HepG2 (cell line): ENCODE results near the gene DLX3. TPM values are rescaled to one million over a fixed set of nuclear protein-coding genes. Genes with fewer than 3 reads are reported as not detected.

ENCODE experiments used
- ARNT ChIP-seq: fragments of 450-650 bp; IDR thresholded peaks from 2 replicates; pipeline ENCODE4 v1.6.1; 2017
- ARNT2 ChIP-seq: sonication (generic); formaldehyde crosslinking; IDR thresholded peaks from 2 replicates; pipeline ENCODE4 v1.8.0; 2022; ENCODE audit warnings: mild to moderate bottlenecking, low read depth, missing genetic modification reagents, moderate library complexity
- BORCS8-MEF2B ChIP-seq: sonication (generic); formaldehyde crosslinking; IDR thresholded peaks from 2 replicates; pipeline ENCODE4 v1.8.0; 2022; ENCODE audit warnings: mild to moderate bottlenecking, missing genetic modification reagents
- HMG20A ChIP-seq: IDR thresholded peaks from 2 replicates; pipeline ENCODE4 v1.6.1; 2016; ENCODE audit warnings: borderline replicate concordance
- KDM4B ChIP-seq: sonication (generic); formaldehyde crosslinking; IDR thresholded peaks from 2 replicates; pipeline ENCODE4 v1.4.0; 2020; ENCODE audit warnings: missing genetic modification reagents
- MLLT10 ChIP-seq: sonication (generic); formaldehyde crosslinking; IDR thresholded peaks from 2 replicates; pipeline ENCODE4 v1.4.0; 2020; ENCODE audit warnings: missing genetic modification reagents
- NFE2L2 ChIP-seq: fragments of 150-350 bp; IDR thresholded peaks from 2 replicates; pipeline ENCODE4 v1.6.1; 2014; ENCODE audit warnings: low read length
- PHF8 ChIP-seq: sonication (generic); formaldehyde crosslinking; IDR thresholded peaks from 2 replicates; pipeline ENCODE4 v1.5.0; 2020; ENCODE audit warnings: missing genetic modification reagents
- RAD21 ChIP-seq: fragments of 450-650 bp; formaldehyde crosslinking; IDR thresholded peaks from 2 replicates; pipeline ENCODE4 v1.5.0; 2020; ENCODE audit warnings: mild to moderate bottlenecking
- RFXAP ChIP-seq: sonication (generic); formaldehyde crosslinking; IDR thresholded peaks from 2 replicates; pipeline ENCODE4 v1.4.0; 2020; ENCODE audit warnings: missing genetic modification reagents, borderline replicate concordance
- SMAD1 ChIP-seq: sonication (generic); formaldehyde crosslinking; IDR thresholded peaks from 2 replicates; pipeline ENCODE4 v1.4.0; 2020; ENCODE audit warnings: missing genetic modification reagents, low read depth, mild to moderate bottlenecking, borderline replicate concordance
- SOX13 ChIP-seq, 3 experiments: fragments of 450-650 bp in 1 of 3; sonication (generic) in 1 of 3; formaldehyde crosslinking in 1 of 3; IDR thresholded peaks in 2 of 3; conservative IDR thresholded peaks in 1 of 3; 2 replicates each; pipeline versions ENCODE4 v1.5.0 to v1.6.1; 2016 to 2020; ENCODE audit warnings: antibody characterized with exemption in 1 of 3, mild to moderate bottlenecking in 1 of 3, missing compliant biosample characterization in 1 of 3, missing genetic modification reagents in 1 of 3, moderate library complexity in 1 of 3
- TEAD3 ChIP-seq: optimal IDR thresholded peaks from 2 replicates; pipeline ENCODE3; 2016; ENCODE audit warnings: borderline replicate concordance
- TGIF2 ChIP-seq: IDR thresholded peaks from 2 replicates; pipeline ENCODE4 v1.6.1; 2016; ENCODE audit warnings: control low read depth, missing compliant biosample characterization
- ZFP36 ChIP-seq: fragments of 150-350 bp; IDR thresholded peaks from 2 replicates; pipeline ENCODE4 v1.6.1; 2018; ENCODE audit warnings: borderline replicate concordance, low read length, low read depth; ENCODE audit not compliant: partially characterized antibody
- ZMYM4 ChIP-seq: sonication (generic); formaldehyde crosslinking; IDR thresholded peaks from 2 replicates; pipeline ENCODE4 v1.8.1; 2023; ENCODE audit warnings: mild to moderate bottlenecking, missing genetic modification reagents
- ZNF235 ChIP-seq: sonication (generic); formaldehyde crosslinking; IDR thresholded peaks from 2 replicates; pipeline ENCODE4 v1.8.1; 2023; ENCODE audit warnings: mild to moderate bottlenecking, missing genetic modification reagents, borderline replicate concordance
- ZNF256 ChIP-seq: sonication (generic); formaldehyde crosslinking; conservative IDR thresholded peaks from 2 replicates; pipeline ENCODE4 v1.4.0; 2020; ENCODE audit warnings: missing genetic modification reagents
- ZNF282 ChIP-seq: fragments of 450-650 bp; IDR thresholded peaks from 2 replicates; pipeline ENCODE4 v1.6.1; 2018; ENCODE audit not compliant: partially characterized antibody
- ZNF350 ChIP-seq: sonication (generic); formaldehyde crosslinking; IDR thresholded peaks from 2 replicates; pipeline ENCODE4 v1.4.0; 2020; ENCODE audit warnings: mild to moderate bottlenecking, low read depth, missing genetic modification reagents, borderline replicate concordance
- ZNF574 ChIP-seq: sonication (generic); formaldehyde crosslinking; IDR thresholded peaks from 2 replicates; pipeline ENCODE4 v1.4.0; 2020; ENCODE audit warnings: missing genetic modification reagents
- ZNF605 ChIP-seq: sonication (generic); formaldehyde crosslinking; IDR thresholded peaks from 2 replicates; pipeline ENCODE4 v1.8.0; 2022; ENCODE audit warnings: mild to moderate bottlenecking, missing genetic modification reagents
- ZNF652 ChIP-seq: IDR thresholded peaks from 2 replicates; pipeline ENCODE4 v1.6.1; 2016; ENCODE audit warnings: low read depth, borderline replicate concordance
- ZNF672 ChIP-seq: sonication (generic); formaldehyde crosslinking; IDR thresholded peaks from 2 replicates; pipeline ENCODE4 v1.8.1; 2022; ENCODE audit warnings: missing genetic modification reagents
- ZNF775 ChIP-seq: sonication (generic); formaldehyde crosslinking; IDR thresholded peaks from 2 replicates; pipeline ENCODE4 v1.4.0; 2020; ENCODE audit warnings: missing genetic modification reagents, mild to moderate bottlenecking, moderate library complexity, borderline replicate concordance
- ZNF792 ChIP-seq: IDR thresholded peaks from 2 replicates; pipeline ENCODE4 v1.6.1; 2016
- polyA plus RNA-seq, 8 experiments: library from polyadenylated mRNA; depleted of rRNA in 3 of 8; stranded (reverse) in 7 of 8; unstranded in 1 of 8; fragments of >200 nt; fragmentation: Illumina TruSeq in 4 of 8; extraction: Trizol in 4 of 8; gene quantifications; 2 replicates each; pipeline versions ENCODE4 v1.2.1 to v1.2.3, GENCODE V29; 2011 to 2016; ENCODE audit warnings: low read depth in 4 of 8, missing spikeins in 1 of 8, mixed read lengths in 1 of 8; ENCODE audit not compliant: insufficient read depth in 1 of 8
- total RNA-seq, 5 experiments: library from RNA; depleted of rRNA; stranded (reverse); fragments of >200 nt; fragmentation: Illumina TruSeq; extraction: Trizol; gene quantifications; 2 replicates each; pipeline ENCODE4 v1.2.3, GENCODE V29; 2016; ENCODE audit warnings: low read depth in 1 of 5
- TF ChIP-seq, protein P1 (sequence below): sonication (generic); formaldehyde crosslinking; IDR thresholded peaks from 2 replicates; pipeline ENCODE4 v1.4.0; 2020; ENCODE audit warnings: mild to moderate bottlenecking, missing genetic modification reagents
- TF ChIP-seq, protein P2 (sequence below): sonication (generic); formaldehyde crosslinking; IDR thresholded peaks from 2 replicates; pipeline ENCODE4 v1.8.0; 2022; ENCODE audit warnings: missing genetic modification reagents, low read depth, mild to moderate bottlenecking, borderline replicate concordance

The DLX3 gene
- total and polyA plus RNA-seq, 2 of the 13 experiments (the other 11 are each of a cell fraction or from before 2014, with no cell fraction given) = 0.03 TPM; not detected in 1

DNA sequence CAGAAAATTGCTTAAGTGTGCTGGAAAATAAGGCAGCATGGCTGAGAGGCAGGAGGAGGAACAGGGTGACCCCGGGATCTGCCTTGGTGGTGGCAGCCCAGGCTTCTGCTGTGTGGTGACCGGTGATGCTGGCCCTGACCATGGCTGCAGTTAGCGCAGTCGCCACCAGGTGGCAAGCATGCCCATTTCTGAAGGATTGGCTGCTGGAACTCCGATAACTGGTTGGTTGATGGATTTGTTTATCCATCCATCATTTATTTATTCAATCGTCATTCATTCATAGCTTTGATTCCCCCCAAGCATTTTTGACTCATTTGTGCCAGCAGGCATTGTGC, 31.8 kb upstream of the DLX3 start (continued):
- TF ChIP-seq ZNF574 (CRISPR knock-in tag) (no peak), TGIF2 (CRISPR knock-in tag) (no peak), KDM4B (CRISPR knock-in tag) (0 out of 2 replicates have a peak, but pooled peaks have one; percentile 34), ZNF652 (CRISPR knock-in tag) (no peak), ZNF350 (CRISPR knock-in tag) (peak; percentile 55), SOX13 (IDR thresholded peaks at IDR 0.05) (no peak), SOX13 (CRISPR knock-in tag; conservative IDR thresholded peaks at IDR 0.05 in 1 of 2, IDR thresholded peaks at IDR 0.05 in 1 of 2) (no peak), ZNF605 (0 out of 2 replicates have a peak, but pooled peaks have one; percentile 16), ZNF235 (CRISPR knock-in tag) (no peak), PHF8 (CRISPR knock-in tag) (no peak), ZNF672 (CRISPR knock-in tag) (no peak), ZNF256 (no peak), ZMYM4 (CRISPR knock-in tag) (0 out of 2 replicates have a peak, but pooled peaks have one; percentile 17), ZNF792 (CRISPR knock-in tag) (no peak), TEAD3 (CRISPR knock-in tag) (no peak), MLLT10 (no peak), ZNF775 (no peak), HMG20A (CRISPR knock-in tag) (no peak), NFE2L2 (peak; percentile 11; the same call in 1 of the 2 replicates), ZFP36 (no peak), BORCS8-MEF2B (CRISPR knock-in tag) (0 out of 2 replicates have a peak, but pooled peaks have one; percentile 24), SMAD1 (CRISPR knock-in tag) (0 out of 2 replicates have a peak, but pooled peaks have one; percentile 54), RFXAP (CRISPR knock-in tag) (no peak), ZNF282 (no peak), ARNT (no peak), ARNT2 (CRISPR knock-in tag) (no peak), RAD21 (CRISPR knock-in tag) (peak; percentile 84)
- TF ChIP-seq, protein P1, sequence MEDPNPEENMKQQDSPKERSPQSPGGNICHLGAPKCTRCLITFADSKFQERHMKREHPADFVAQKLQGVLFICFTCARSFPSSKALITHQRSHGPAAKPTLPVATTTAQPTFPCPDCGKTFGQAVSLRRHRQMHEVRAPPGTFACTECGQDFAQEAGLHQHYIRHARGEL (CRISPR knock-in tag) = no peak
- TF ChIP-seq, protein P2, sequence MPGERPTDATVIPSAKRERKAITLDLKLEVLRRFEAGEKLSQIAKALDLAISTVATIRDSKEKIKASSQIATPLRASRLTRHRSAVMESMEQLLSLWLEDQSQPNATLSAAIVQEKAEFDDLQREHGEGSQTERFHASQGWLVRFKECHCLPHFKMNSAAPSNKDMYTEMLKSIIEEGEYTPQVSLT = no peak
